Epithelial cell of proximal tubule (primary cell): ENCODE results near the gene ALDH3B2. TPM values are rescaled to one million over a fixed set of nuclear protein-coding genes. Genes with fewer than 3 reads are reported as not detected.
"Not testable (repeated sequence)": the region's sequence is repeated elsewhere in the genome, so short reads cannot be mapped to it uniquely, and the experiment has no call there.

ENCODE experiments used
- DNase-seq: peaks from one replicate; pipeline ENCODE4 v3.0.0-alpha.2; 2011; ENCODE audit warnings: low read depth
- H3K4me3 ChIP-seq: 2 replicates; pipeline ENCODE4 v1.5.1; 2011; ENCODE audit warnings: low read depth, mild to moderate bottlenecking, low read length
- CTCF ChIP-seq: conservative IDR thresholded peaks from 2 replicates; pipeline ENCODE4 v1.5.1; 2012; ENCODE audit warnings: low read depth, mild to moderate bottlenecking, low read length
- total RNA-seq: library from RNA; depleted of rRNA; stranded (reverse); fragments of >200 nt; gene quantifications from 2 replicates; pipeline ENCODE4 v1.2.3, GENCODE V29; 2015

Gene ALDH3B2
- total RNA-seq, 1 donor from 2014 or later, result not detected

- no peak overlapping the region for H3K4me3 ChIP-seq
Observed at GRCh38 chr11:67694875-67695555, 20.6 kb upstream of the ALDH3B2 start.

GRCh38 chr11:67691149-67691548 is 16.7 kb upstream of the ALDH3B2 start:
- no peak overlapping the region for H3K4me3 ChIP-seq
- peak; percentile 41 for TF ChIP-seq CTCF
- DNase-seq, result no peak

More at GRCh38 chr11:67694875-67695555, 20.6 kb upstream of the ALDH3B2 start:
- TF ChIP-seq CTCF, result no peak
- no peak for DNase-seq

GRCh38 chr11:67689178-67689577 is 14.8 kb upstream of the ALDH3B2 start:
- TF ChIP-seq CTCF, result no peak
- DNase-seq, result no peak
- no peak overlapping the region for H3K4me3 ChIP-seq

GRCh38 chr11:67687986-67688385 is 13.6 kb upstream of the ALDH3B2 start:
- no peak for TF ChIP-seq CTCF

GRCh38 chr11:67685641-67686332 is 11.4 kb upstream of the ALDH3B2 start:
- not testable (repeated sequence) for DNase-seq

More at GRCh38 chr11:67687986-67688385, 13.6 kb upstream of the ALDH3B2 start:
- DNase-seq, result no peak
- H3K4me3 ChIP-seq, result no peak overlapping the region

GRCh38 chr11:67682126-67683034 is 8.0 kb upstream of the ALDH3B2 start:
- not testable (repeated sequence) for H3K4me3 ChIP-seq, DNase-seq

More at GRCh38 chr11:67685641-67686332, 11.4 kb upstream of the ALDH3B2 start:
- H3K4me3 ChIP-seq, result not testable (repeated sequence)

- H3K4me3 ChIP-seq, result no peak overlapping the region
- no peak for DNase-seq
Observed at GRCh38 chr11:67680696-67681470, 6.5 kb upstream of the ALDH3B2 start.

More at GRCh38 chr11:67680696-67681470, 6.5 kb upstream of the ALDH3B2 start:
- no peak for TF ChIP-seq CTCF
